Neuronal stem cell (in vitro differentiated cells): Measurements from ENCODE around the gene DCP2.

ENCODE experiments used
- DNase-seq: peaks from one replicate; pipeline ENCODE4 v3.0.0-alpha.2; 2013; ENCODE audit warnings: low spot score
- H2AFZ ChIP-seq: one replicate; pipeline ENCODE4 v1.6.1; 2013; ENCODE audit warnings: mild to moderate bottlenecking, low read length, inconsistent platforms
- H2AK5ac ChIP-seq: 2 replicates; pipeline ENCODE4 v1.6.1; 2013; ENCODE audit warnings: low read depth, mild to moderate bottlenecking, inconsistent platforms, low read length, moderate library complexity, mixed read lengths
- H2BK120ac ChIP-seq: 2 replicates; pipeline ENCODE4 v1.6.1; 2013; ENCODE audit warnings: low read depth, mild to moderate bottlenecking, inconsistent platforms, low read length, moderate library complexity, mixed read lengths
- H2BK12ac ChIP-seq: one replicate; pipeline ENCODE4 v1.6.1; 2013; ENCODE audit warnings: low read length, inconsistent platforms
- H2BK15ac ChIP-seq: 2 replicates; pipeline ENCODE4 v1.6.1; 2013; ENCODE audit warnings: mild to moderate bottlenecking, low read length, inconsistent platforms, mixed read lengths
- H2BK5ac ChIP-seq: one replicate; pipeline ENCODE4 v1.6.1; 2013; ENCODE audit warnings: inconsistent platforms, mild to moderate bottlenecking, low read length, moderate library complexity
- H3K14ac ChIP-seq: one replicate; pipeline ENCODE4 v1.6.1; 2013; ENCODE audit warnings: low read length, inconsistent platforms
- H3K18ac ChIP-seq: 2 replicates; pipeline ENCODE4 v1.6.1; 2013; ENCODE audit warnings: low read length, inconsistent platforms
- H3K23ac ChIP-seq: 2 replicates; pipeline ENCODE4 v1.6.1; 2013; ENCODE audit warnings: low read depth, mild to moderate bottlenecking, mixed read lengths, low read length, inconsistent platforms; ENCODE audit not compliant: poor library complexity
- H3K27ac ChIP-seq: replicated peaks from 3 replicates; pipeline ENCODE4 v1.5.1; 2013; ENCODE audit warnings: low read length, inconsistent platforms
- H3K27me3 ChIP-seq, 3 experiments: 2 replicates each; pipeline ENCODE4 v1.6.1; 2013; ENCODE audit warnings: low read length in 3 of 3, mild to moderate bottlenecking in 2 of 3, inconsistent platforms in 1 of 3, low read depth in 1 of 3, mixed read lengths in 1 of 3, moderate library complexity in 1 of 3; ENCODE audit not compliant: control insufficient read depth in 3 of 3, insufficient read depth in 3 of 3
- H3K36me3 ChIP-seq, 2 donors: replicated peaks in 1 of 2; 2 replicates each; pipeline ENCODE4 v1.6.1; 2013; ENCODE audit warnings: low read length in 2 of 2; ENCODE audit not compliant: control insufficient read depth in 2 of 2, insufficient read depth in 2 of 2
- H3K4ac ChIP-seq: 2 replicates; pipeline ENCODE4 v1.6.1; 2013; ENCODE audit warnings: inconsistent platforms, mild to moderate bottlenecking, low read length, moderate library complexity
- H3K4me1 ChIP-seq, 2 donors: 1 replicate in 1 of 2; 2 replicates in 1 of 2; pipeline ENCODE4 v1.6.1; 2013; ENCODE audit warnings: low read length in 2 of 2, low read depth in 1 of 2; ENCODE audit not compliant: control insufficient read depth in 2 of 2, insufficient read depth in 1 of 2
- H3K4me2 ChIP-seq: one replicate; pipeline ENCODE4 v1.6.1; 2013; ENCODE audit warnings: mild to moderate bottlenecking, low read length, inconsistent platforms; ENCODE audit not compliant: insufficient read depth, poor library complexity, severe bottlenecking
- H3K4me3 ChIP-seq, 2 donors: 2 replicates each; pipeline ENCODE4 v1.5.1; 2013; ENCODE audit warnings: low read length in 2 of 2, mild to moderate bottlenecking in 2 of 2, inconsistent platforms in 1 of 2, moderate library complexity in 1 of 2
- H3K79me1 ChIP-seq: one replicate; pipeline ENCODE4 v1.6.1; 2013; ENCODE audit warnings: low read depth, mild to moderate bottlenecking, inconsistent platforms, low read length, moderate library complexity
- H3K9ac ChIP-seq: one replicate; pipeline ENCODE4 v1.6.1; 2013; ENCODE audit warnings: mild to moderate bottlenecking, low read depth, low read length, inconsistent platforms; ENCODE audit not compliant: poor library complexity
- H3K9me3 ChIP-seq, 2 donors: replicated peaks in 1 of 2; 2 replicates each; pipeline versions ENCODE3 to v1.6.1; 2013; ENCODE audit warnings: low read length in 2 of 2, mild to moderate bottlenecking in 2 of 2, inconsistent platforms in 1 of 2, low read depth in 1 of 2, mixed read lengths in 1 of 2, moderate library complexity in 1 of 2; ENCODE audit not compliant: control insufficient read depth in 2 of 2, insufficient read depth in 1 of 2
- H4K8ac ChIP-seq: one replicate; pipeline ENCODE4 v1.6.1; 2013; ENCODE audit warnings: low read depth, mild to moderate bottlenecking, inconsistent platforms, low read length, moderate library complexity
- H4K91ac ChIP-seq: one replicate; pipeline ENCODE4 v1.6.1; 2013; ENCODE audit warnings: low read length, low read depth, mild to moderate bottlenecking, inconsistent platforms; ENCODE audit not compliant: poor library complexity
- WGBS, 2 donors: extraction: QIAGEN DNeasy Blood & Tissue Kit; methylation state at CpG; one replicate each; pipeline ENCODE4 v1.1.7; 2013; ENCODE audit warnings: missing lambda C conversion rate in 2 of 2, mixed read lengths in 1 of 2; ENCODE audit not compliant: insufficient read length in 2 of 2, insufficient replicate concordance in 1 of 2; ENCODE audit errors: extremely low coverage in 2 of 2; 5-methylcytosine and 5-hydroxymethylcytosine counted together

The DCP2 gene

DNA sequence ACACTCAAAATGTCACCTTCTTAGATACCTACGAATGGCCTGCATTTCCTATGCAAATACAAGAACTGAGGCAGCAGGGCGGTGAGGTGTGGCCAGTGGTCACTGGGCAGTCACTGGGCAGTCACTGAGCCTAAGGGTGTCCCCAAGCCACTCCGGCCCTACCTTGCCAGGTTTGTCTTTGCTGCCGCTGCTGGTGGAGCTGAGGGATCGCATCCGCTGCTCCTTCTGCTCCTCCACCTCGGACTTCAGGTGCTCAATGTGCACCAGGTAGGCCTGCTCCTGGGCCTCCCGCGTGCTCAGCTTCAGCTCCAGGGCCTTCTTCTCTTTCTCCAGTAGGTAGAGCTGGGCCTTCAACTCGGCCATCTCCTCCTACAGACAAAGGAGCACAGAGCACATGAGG, 72.3 kb downstream of the DCP2 start:
- Histone ChIP-seq H2BK5ac (no peak overlapping the region), H3K4me1 (no peaks in the 10 kb centered on the region), H2BK15ac (no peak overlapping the region), H3K23ac (peak overlapping the region; percentile 13), H3K14ac (no peak overlapping the region), H2AK5ac (no peak overlapping the region), H4K8ac (no peak overlapping the region), H3K27me3 (no peaks in the 10 kb centered on the region), H3K79me1 (no peaks in the 10 kb centered on the region), H2AFZ (no peak overlapping the region), H2BK120ac (no peak overlapping the region), H3K18ac (no peak overlapping the region), H3K4me2 (no peak overlapping the region), H2BK12ac (no peak overlapping the region), H3K36me3 (peaks cover 0 to 40% of the 10 kb centered on the region in 2 donors), H3K4ac (no peak overlapping the region), H3K9me3 (no peaks in the 10 kb centered on the region), H3K9ac (no peak overlapping the region), H4K91ac (no peak overlapping the region), H3K4me3 (no peak overlapping the region), H3K27ac (no peak overlapping the region)
- no CpG with 5 or more reads among the region's 10 CpGs for WGBS, 2 donors
- no peak for DNase-seq

DNA sequence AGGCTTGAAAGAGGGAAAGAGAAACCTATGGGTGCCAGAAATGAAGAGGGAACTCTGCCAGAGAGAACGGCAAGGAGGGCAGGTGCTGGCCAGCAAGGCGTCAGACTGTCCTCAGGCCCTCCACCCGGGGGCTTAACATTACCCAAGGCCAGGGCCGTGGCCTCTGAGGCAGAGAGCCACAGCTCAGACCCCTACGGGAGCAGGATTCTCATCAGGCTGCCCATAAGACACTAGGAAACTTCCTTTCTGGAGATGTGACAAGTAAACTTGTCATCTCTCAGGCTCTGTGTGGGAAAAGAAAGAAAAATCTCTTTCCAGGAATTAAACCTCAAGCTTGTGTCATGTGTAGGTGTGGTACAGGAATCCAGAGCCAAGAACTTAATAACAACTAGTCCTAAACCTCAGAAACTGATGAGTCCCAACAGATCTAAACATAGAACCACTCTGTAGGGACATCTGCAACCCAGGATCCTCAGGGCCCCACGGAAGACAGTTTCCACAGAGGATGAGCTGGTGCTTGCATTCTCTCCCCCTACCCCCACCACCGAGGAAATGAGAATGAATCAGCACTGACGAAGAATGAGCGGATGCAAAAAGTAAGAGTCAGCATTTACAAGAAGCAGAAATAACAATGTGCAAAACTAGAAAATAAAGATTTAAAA, 74.3 kb downstream of the DCP2 start:
- no peak overlapping the region for H4K91ac ChIP-seq
- no peak overlapping the region for H2BK5ac ChIP-seq
- H3K14ac ChIP-seq, result no peak overlapping the region
- H2BK15ac ChIP-seq, result no peak overlapping the region
- no peak overlapping the region for H3K9ac ChIP-seq
- DNase-seq, result no peak
- H2BK120ac ChIP-seq, result no peak overlapping the region
- no peak overlapping the region for H3K4me3 ChIP-seq
- no peak overlapping the region for H3K4me2 ChIP-seq
- H3K79me1 ChIP-seq, result no peaks in the 10 kb centered on the region
- no CpG with 5 or more reads among the region's 9 CpGs for WGBS, 2 donors
- no peak overlapping the region for H3K18ac ChIP-seq
- H3K23ac ChIP-seq, result no peak overlapping the region
- peaks cover 0 to 40% of the 10 kb centered on the region in 2 donors for H3K36me3 ChIP-seq
- H2BK12ac ChIP-seq, result no peak overlapping the region
- H3K4ac ChIP-seq, result no peak overlapping the region
- no peak overlapping the region for H4K8ac ChIP-seq
- H3K9me3 ChIP-seq, result no peaks in the 10 kb centered on the region
- H2AFZ ChIP-seq, result no peak overlapping the region
- no peaks in the 10 kb centered on the region for H3K4me1 ChIP-seq
- H3K27ac ChIP-seq, result no peak overlapping the region
- H3K27me3 ChIP-seq, result no peaks in the 10 kb centered on the region
- H2AK5ac ChIP-seq, result no peak overlapping the region

DNA sequence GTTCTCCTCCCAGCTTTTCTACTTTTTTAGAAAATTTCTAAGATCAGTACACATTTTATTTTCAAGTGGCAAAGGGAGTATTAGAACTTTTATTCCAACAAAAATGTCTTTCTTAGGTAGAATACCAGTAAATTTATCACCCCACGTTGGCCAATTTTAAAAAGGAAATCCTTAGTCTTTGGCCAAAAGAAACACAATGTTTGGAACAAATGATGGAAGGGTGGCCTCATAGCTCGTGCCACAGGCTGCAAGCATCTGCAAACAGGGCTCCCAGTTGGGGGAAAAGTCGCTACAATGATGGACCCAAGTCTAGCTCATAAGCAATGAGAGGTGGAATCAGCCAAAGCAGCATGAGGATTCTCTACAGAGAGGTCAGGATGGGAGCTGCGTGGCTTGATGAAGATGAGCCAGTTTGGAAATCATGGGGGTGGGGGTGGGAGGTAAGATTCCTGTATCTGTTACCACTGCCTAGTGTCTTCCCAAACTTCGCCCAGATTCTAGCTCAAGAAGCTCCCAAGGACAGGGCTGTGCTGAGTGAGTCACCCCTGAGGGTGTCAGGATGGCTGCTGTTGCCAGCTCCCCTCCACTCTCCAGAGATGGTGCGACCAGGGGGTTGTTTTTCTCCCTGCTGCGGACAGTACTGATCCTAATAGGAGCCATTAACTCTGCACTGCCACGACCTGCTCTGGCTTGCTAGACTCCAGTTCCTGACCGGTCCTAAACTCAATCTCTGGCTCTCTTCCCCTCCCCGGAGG, 75.6 kb downstream of the DCP2 start:
- Histone ChIP-seq H3K4me3 (no peak overlapping the region), H2BK12ac (no peak overlapping the region), H3K9ac (no peak overlapping the region), H3K23ac (no peak overlapping the region), H3K79me1 (no peaks in the 10 kb centered on the region), H3K9me3 (no peaks in the 10 kb centered on the region), H3K27ac (no peak overlapping the region), H3K18ac (no peak overlapping the region), H4K91ac (no peak overlapping the region), H3K4me1 (peaks cover 0 to 2% of the 10 kb centered on the region in 2 donors), H3K4ac (no peak overlapping the region), H3K36me3 (peaks cover 0 to 35% of the 10 kb centered on the region in 2 donors), H2BK120ac (no peak overlapping the region), H4K8ac (no peak overlapping the region), H2BK5ac (no peak overlapping the region), H2BK15ac (no peak overlapping the region), H2AK5ac (no peak overlapping the region), H3K14ac (no peak overlapping the region), H3K4me2 (no peak overlapping the region), H2AFZ (no peak overlapping the region), H3K27me3 (no peaks in the 10 kb centered on the region)
- no peak for DNase-seq
- WGBS, 2 donors, result no CpG with 5 or more reads among the region's 10 CpGs

- no peak overlapping the region for H4K91ac ChIP-seq
- no peak overlapping the region for H3K4me2 ChIP-seq
- H3K23ac ChIP-seq, result no peak overlapping the region
- peaks cover 0 to 22% of the 10 kb centered on the region in 2 donors for H3K36me3 ChIP-seq
- no peak overlapping the region for H2BK15ac ChIP-seq
- no peak overlapping the region for H3K14ac ChIP-seq
- no peak overlapping the region for H2BK12ac ChIP-seq
- no peak overlapping the region for H3K27ac ChIP-seq
- H3K4me3 ChIP-seq, result no peak overlapping the region
- peaks cover 4 to 7% of the 10 kb centered on the region in 2 donors for H3K4me1 ChIP-seq
- no peaks in the 10 kb centered on the region for H3K79me1 ChIP-seq
- no peak overlapping the region for H2AK5ac ChIP-seq
- WGBS, 2 donors, result no CpG with 5 or more reads among the region's 9 CpGs
- H2BK120ac ChIP-seq, result no peak overlapping the region
- no peak for DNase-seq
- H3K4ac ChIP-seq, result no peak overlapping the region
- H3K18ac ChIP-seq, result no peak overlapping the region
- no peak overlapping the region for H2AFZ ChIP-seq
- no peaks in the 10 kb centered on the region for H3K9me3 ChIP-seq
- no peaks in the 10 kb centered on the region for H3K27me3 ChIP-seq
- H2BK5ac ChIP-seq, result no peak overlapping the region
- H4K8ac ChIP-seq, result no peak overlapping the region
- no peak overlapping the region for H3K9ac ChIP-seq
Measured at GRCh38 chr5:113053511-113053995, 77.0 kb downstream of the DCP2 start.
